ENCODE results near the gene UAP1L1.

DNA sequence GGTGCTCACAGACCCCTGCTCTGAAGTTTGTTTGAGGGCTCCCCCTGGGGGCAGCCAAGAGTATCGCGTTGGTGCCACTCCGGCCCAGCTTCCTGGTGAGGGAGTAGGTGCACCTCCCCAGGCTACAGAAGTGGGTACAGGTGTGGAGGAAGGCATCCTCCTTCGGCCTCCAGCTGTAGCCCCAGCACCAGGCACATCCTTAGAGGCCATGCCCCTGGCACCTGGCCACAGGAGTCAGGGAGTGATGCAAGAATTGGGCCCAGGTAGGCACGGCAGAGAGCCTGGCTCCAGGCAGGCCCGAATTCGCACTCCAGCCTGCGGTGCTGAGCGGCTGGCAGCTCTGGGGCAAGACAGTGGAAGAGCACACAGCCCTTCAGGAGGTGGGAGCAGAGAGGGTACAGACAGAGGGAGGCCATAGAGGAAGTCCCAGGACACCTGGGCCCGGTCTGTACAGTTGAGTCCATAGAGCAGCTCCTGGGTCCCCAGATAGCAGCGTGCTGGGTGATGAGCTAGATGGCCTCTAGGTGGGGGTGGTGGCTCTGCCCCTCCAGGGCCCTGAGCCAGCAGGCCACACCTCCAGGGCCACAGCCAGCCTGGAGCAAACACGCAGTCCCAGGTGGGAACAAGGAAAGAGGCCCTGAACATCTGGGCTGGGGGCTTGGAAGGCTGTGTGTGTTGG lies 9.3 kb upstream of the UAP1L1 start:
- TF ChIP-seq POLR2A (IDR thresholded peaks at IDR 0.05; ENCODE audit: low read depth, low read length) (no peak), CTCF (conservative IDR thresholded peaks at IDR 0.05; ENCODE audit: low read depth, low read length) (peak; percentile 72), MAZ (IDR thresholded peaks at IDR 0.05; ENCODE audit: borderline replicate concordance, low read depth, low read length) (peak; percentile 31; the same call in 1 of the 2 replicates), RCOR1 (IDR thresholded peaks at IDR 0.05; ENCODE audit: insufficient replicate concordance, low read length) (no peak), BHLHE40 (IDR thresholded peaks at IDR 0.05; ENCODE audit: low read depth, low read length) (no peak), RAD21 (IDR thresholded peaks at IDR 0.05; ENCODE audit: low read length) (peak; percentile 61)
- TF ChIP-seq, protein P1, sequence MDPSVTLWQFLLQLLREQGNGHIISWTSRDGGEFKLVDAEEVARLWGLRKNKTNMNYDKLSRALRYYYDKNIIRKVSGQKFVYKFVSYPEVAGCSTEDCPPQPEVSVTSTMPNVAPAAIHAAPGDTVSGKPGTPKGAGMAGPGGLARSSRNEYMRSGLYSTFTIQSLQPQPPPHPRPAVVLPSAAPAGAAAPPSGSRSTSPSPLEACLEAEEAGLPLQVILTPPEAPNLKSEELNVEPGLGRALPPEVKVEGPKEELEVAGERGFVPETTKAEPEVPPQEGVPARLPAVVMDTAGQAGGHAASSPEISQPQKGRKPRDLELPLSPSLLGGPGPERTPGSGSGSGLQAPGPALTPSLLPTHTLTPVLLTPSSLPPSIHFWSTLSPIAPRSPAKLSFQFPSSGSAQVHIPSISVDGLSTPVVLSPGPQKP (IDR thresholded peaks at IDR 0.05; ENCODE audit: borderline replicate concordance, low read depth, low read length), result no peak
